DMS 273 (cell line): ENCODE measurements around the gene MFF.
"Not testable (repeated sequence)": the region's sequence is repeated elsewhere in the genome, so short reads cannot be mapped to it uniquely, and the experiment has no call there.

Source experiments
- DNase-seq: peaks from one replicate; lab custom pipeline; 2025; ENCODE audit not compliant: unreplicated experiment; lab: John Stamatoyannopoulos, UW

The MFF gene

DNA sequence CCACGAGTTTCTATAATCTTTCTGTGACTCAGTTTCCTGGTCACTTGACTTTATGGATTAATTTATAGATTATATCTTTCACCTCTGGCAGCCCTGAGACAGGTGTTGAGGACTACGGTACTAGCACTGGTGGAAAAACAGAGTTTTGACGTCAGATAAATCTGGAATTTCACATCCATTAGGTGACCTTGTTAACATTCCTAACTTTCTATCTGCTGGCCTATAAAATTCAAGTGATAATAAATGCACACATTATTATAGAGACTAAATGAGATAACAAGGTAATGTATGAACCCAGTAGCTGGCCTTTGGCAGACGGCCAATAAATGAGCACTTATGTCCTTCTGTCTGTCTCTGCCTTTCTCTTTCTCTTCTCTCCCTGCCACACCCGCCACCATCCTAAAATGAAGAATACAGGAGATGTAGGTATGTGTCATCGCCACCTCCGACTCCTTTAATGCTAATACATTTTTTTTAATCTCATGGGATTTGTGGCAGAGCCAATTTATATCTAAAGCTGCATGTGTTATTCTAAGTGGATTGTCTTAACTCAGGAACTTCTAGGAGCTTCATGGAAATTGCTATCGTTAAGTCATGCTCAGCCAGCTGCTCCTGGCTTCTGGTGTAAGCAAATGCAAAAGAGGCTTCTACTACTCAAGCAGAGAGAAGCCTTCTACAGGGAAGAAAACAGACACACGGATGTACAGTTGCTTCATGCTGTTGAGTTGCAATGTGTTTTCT, 51.8 kb downstream of the MFF start:
- peak; percentile 85 for DNase-seq

DNA sequence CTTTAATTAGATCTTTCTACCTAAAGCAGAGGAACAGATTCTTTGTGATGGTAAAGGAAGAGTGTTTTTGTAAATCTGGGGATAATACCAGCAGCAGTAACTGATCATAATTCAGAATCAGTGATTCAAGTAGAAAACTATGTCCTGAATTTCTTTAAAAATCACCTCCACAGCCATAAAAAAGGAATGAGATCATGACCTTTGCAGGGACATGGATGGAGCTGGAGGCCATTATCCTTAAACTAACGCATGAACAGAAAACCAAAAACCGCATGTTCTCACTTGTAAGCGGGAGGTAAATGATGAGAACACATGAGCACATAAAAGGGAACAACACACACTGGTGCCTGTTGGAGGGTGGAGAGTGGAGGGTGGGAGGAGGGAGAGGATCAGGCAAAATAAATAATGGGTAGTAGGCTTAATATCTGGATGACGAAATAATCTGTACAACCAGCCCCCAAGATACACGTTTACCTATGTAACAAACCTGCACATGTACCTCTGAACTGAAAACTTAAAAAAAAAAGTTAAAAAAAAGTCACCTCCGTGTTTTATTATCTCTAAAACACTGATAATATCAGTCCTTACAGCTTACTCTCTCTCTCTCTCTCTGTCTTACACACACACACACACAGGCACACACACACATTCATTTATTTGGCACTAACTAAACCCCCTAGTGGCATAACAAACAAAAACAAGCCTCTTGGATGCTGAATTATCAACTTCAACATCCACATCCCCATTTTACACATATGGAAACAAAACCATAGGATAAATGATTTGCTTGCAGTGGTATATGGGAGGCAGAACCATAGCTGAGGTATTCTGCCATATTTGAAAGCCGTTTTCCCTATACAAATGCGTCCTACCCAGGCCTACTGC, 52.7 kb downstream of the MFF start:
- DNase-seq, result peak; percentile 33

DNA sequence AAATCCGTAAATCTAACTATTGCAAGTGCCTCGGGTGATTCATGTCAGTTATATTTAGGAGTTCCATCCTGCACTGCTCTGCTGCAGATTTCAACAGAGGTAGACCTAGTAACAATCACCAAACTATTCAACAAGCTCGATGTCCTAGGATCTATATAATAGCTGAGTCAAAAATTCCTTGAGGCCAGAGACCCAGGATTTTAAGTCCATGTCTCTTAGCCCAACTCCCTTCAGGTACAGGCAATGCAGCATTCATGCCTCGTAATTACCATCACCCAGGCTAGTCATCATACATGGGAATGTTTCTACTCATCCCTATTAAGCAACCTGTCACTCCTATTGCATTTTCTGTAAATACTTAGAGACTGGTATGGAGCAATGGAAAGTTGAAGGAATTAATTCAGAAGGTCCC, 53.3 kb downstream of the MFF start:
- no peak for DNase-seq

DNA sequence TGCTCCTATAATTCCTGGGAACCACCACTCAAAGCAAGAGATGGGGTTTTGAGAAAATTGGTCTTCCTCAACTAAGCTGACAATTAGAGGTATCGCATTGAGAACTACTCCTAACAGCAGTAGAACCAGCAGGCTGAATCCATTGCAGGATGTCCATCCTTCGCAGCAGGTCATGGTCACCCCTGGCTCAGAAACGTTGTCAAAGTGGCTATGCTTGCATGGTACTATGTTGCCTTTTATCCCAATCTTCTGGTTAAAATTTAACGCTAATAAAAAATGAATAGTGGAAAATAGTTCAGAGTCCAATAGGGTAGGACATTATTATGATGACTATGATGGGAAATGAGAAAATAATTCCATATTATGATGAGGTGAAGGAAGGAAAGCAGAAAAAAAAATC, 54.0 kb downstream of the MFF start, which contains the start of gene TM4SF20:
TSS of gene TM4SF20 (minus strand) at position 212 of the 400 bp plus-strand sequence. CDS start at position 174, 38 bp downstream.
- DNase-seq, result no peak

DNA sequence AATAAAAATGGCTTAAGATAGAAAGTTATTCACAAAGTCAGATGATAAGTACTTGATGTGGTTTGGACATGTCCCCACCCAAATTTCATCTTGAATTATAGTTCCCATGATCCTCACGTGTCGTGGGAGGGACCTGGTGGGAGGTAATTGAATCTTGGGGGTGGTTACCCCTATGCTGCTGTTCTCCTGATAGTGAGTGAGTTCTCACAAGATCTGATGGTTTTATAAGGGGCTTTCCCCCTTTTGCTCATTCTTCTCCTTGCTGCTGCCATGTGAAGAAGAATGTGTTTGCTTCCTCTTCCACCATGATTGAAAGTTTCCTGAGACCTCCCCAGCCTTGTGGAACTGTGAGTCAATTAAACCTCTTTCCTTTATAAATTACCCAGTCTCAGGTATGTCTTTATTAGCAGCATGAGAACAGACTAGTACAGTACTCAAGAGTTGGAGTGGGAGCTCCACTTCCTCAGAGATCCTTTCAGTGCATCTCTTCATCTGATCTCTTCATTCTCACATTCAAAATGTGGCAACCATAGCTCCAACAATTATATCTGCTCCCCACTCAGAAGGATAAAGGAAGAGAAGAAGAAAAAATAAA, 57.3 kb downstream of the MFF start:
- DNase-seq, result not testable (repeated sequence)

DNA sequence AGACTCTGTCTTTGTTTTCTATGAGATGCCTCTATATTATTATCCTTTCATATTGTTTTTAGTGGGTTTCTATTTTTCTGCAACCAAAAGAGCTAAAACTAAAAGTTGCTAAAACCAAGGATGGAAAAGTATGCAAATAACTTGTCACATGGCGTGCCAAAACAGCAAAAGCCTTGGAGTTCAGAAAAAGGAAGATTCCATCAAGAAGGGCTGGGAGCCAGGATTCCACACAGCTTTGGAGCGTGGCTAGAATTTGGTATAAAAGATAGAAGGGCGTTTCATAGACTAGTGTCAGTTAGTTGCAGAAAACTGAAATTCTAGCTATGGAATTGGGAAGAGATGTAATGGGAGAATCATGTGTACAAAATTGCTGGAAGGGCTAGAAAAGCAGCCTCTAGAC, 58.6 kb downstream of the MFF start:
- no peak for DNase-seq

DNA sequence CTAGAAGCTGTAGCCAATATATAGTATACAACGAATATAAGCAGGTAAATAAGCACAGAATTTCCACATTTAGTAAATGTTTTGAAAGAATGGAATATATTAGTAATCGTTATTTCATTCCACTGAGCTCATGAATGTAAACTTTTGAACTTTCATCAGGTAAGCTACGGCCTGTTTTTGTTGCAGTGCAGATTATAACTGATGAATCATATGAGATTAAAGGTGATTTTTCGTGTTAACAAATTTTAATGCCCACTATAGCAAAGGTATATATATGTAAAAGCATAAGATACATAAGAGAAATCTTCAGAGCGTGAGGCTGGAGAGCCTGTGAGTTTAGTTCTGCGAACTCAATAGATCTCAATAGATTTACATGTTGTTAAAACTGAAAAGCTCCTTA, 61.6 kb downstream of the MFF start:
- DNase-seq, result no peak

DNA sequence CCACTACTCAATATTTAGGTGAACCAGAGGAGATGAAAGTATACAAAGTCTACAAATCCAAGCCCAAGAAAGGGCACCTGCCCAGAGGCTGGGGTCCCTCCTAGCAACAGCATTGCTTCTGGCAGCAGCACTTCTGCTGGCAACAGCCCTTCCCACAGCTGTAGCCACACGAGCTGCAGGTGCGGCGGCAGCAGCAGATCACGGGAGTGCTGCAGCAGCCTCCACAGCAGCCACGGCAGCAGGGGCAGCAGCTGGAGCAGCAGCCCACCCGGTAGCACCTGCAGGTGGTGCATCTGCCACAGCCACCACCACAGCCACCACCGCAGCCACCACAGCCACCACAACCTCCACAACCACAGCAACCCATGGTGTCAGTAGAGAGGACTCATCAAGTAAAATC, 62.5 kb downstream of the MFF start, which contains the start of gene SCYGR1:
TSS of gene SCYGR1 (minus strand) at position 367 of the 400 bp plus-strand sequence. CDS start at position 367, 0 bp downstream.
- DNase-seq, result not testable (repeated sequence)

DNA sequence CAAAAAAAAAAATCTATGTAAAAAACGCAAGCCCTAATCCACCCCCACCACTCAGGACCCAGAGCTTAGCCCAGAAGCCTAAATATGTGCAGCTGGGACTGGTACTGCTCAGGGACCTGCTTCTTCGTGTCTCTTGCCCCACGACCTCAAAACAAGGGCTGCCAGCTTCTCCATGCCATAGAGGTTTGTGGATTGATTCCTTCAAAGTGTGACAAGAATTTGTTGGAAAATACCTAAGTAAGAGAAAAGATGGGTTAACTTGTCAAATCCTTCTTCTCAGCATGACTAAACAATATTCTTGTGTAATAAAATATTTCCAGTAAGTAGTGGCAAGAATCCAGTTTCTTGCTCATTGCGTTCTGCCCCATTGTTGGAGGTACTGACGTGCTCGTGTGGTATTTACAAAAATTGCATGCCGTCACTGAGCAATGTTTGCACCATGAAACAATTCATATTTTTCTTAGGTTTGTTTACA, 63.5 kb downstream of the MFF start:
- DNase-seq, result no peak

DNA sequence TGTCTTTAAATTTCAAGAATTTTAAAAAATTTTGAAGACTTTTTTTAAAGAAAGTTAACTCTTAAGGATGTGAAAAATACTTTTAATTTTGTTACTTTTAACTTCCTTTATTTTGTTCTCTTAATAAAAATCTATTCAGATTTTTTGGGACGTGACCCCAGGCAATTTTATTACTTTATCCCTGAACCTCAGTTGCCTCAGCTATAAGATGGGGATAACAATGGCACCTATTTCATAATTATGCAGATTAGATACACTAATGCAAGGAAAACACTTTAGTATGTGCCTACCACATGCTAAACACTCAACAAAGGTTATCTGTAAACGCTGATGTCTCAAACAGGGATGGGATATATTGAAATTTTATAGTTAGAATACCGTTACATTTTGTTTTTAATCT, 64.2 kb downstream of the MFF start:
- no peak for DNase-seq

DNA sequence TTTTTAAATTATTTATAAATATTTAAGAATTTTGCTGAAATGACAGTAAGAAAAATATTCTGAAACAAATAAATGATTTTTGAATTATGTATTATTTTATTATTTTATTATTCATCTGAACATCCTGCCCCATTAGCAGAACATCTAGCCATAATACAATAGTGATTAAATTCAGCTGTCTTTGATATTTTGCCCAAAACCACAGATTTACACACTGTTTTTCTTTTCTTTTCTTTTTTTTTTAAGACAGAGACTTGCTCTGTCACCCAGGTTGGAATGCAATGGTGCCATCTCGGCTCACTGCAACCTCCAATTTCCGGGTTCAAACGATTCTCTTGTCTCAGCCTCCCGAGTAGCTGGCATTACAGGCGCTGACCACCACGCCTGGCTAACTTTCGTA, 64.6 kb downstream of the MFF start:
- DNase-seq, result no peak

DNA sequence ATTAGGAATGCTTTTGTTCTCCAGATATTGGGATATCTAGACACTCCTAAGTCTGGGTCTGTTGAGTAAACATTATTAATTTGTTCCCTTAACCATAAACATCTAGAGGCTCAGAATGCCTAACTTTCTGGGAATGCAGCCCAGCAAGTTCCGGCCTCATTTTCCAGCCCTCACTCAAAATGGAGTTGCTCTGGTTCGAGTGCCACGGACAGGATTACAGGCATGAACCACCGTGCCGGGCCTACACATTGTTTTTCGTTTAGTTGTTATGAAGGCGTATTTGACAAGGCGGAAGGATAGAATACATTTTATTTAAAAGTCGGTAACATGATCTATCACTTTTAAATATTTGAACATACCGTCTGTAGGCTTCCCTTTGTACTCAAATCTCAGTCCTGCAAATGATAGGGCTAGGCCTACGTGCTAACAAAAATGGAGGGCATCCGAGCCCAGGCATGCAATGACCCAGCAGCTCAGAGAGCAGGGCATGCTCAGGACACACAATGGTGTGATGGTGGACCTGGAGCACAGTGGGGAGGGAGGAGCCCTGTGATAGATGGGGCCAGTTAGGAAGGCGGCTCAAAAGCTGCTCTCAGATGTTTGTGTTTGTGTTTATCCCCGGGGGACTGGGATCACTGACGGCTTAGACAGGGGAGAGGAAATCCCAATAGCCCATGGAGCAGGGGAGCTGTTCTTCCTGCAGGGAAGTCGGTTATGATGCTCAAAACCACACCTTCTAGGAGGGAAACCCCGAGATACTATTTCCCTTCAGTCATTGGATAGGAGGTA, 65.6 kb downstream of the MFF start:
- DNase-seq, result no peak

DNA sequence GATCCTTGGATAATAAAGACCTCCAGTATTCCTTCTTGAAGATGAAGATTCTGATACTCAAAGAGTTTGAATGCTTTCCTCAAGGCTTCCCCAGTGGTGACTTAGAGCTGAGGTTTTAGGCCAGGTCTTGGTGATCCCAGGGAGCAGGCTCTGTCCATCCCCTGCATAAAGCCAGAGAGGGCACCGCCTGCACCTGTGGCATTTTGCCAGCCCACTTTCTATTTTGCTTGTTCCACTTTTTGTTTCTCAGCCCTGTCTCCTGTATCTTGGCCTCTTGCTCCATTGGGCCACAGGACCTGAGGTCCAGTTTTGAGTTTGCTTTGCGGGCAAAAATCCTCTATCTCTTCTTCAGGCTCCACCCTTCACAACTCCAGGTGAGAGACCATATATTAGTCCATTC, 69.3 kb downstream of the MFF start:
- no peak for DNase-seq

DNA sequence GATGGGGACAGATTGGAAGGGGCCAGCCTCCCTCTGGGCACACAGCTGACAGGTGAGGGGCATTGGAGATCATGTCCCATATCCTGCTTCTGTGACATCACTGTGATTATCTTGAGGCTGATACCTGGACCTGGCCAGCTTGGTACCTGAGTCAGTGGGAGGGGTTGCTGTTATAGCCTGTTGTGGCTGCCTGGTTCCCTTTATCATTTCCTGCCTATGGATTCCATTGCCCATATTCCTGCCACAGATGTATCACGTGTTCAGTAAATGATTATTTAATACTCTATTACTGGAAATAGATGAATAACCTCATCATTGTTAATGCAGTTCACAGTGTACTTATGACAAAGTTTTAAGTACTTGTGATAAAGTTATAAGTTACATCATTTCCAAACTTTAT, 70.5 kb downstream of the MFF start:
- no peak for DNase-seq

DNA sequence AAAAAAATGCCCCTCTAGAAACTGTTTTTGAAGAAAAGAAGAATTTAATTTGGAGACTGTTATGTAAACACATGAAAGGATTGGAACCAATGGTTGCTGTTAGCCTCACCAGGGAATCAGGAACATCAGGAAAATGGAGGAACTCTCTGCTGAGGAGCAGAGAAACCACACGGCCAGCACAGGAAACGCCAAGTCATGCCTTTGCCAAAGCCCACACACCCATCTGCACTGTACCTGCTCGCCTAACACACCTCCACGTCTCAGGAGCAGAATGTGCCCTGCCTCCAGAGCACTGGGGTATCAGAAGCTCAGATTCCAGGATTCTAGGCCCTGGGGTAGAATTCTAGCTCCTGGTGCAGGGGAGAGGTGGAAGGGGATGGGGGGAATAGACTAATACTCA, 72.5 kb downstream of the MFF start:
- no peak for DNase-seq

DNA sequence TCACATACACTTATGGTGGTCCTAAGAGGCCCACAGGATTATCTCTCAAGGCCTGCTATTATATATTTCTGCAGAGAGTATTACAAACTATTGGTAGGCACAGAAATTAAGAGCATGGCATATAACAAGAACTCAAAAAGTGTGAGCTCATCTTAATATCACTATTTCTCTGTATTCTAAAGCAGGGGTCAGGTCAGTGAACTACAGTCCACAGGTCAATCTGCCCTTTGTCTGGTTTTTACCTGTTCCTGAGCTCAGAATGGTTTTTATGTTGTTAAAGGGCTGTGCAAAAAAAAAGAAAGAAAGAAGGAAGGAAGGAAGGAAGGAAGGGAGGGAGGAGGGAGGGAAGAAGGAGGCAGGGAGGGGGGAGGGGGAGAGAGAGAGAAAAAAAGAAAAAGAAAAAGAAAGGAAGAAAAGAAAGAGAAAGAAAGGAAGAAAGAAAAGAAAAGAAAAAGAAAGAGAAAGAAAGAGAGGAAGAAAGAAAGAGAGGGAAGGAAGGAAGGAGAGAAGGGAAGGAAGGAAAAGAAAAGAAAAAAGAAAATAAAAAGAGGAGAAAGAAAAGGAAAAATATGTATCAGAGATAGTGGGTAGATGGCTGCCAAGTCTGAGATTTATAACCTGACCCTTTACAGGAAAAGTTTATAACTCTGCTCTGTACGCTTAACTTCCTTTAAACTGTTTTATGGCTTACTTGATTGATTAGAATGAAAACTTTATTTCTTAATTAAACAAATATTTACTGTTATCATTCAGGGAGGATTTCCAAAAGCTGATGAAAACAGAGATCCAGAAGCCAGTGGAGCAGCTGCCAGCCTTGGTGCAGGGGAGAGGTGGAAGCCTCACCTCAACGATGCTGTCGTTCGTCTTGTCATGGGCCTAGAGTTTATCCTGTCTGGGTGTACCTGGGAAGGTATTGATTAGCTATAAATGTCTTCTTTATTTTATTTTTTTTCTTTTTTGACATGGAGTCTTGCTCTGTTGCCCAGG, 73.9 kb downstream of the MFF start:
- DNase-seq, result no peak

DNA sequence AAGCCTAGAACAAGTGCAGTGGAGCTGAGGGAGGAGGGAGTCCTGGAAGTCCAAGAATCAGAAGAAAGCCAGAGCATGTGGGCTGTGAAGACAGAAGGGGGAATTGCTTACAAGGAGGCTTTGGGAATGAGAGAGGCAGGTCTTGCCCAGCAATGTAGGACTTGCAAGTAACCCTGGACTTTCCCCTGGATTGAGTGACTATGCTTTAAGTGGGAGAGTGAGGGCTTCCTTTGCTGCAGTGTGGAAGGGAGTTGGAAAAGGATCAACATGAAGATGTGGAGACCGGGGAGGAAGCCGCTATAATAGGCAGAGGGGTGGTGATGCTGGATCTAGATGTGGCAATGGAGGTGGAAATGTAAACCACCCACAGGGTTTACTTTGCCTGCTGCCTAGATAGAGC, 76.5 kb downstream of the MFF start:
- DNase-seq, result no peak

DNA sequence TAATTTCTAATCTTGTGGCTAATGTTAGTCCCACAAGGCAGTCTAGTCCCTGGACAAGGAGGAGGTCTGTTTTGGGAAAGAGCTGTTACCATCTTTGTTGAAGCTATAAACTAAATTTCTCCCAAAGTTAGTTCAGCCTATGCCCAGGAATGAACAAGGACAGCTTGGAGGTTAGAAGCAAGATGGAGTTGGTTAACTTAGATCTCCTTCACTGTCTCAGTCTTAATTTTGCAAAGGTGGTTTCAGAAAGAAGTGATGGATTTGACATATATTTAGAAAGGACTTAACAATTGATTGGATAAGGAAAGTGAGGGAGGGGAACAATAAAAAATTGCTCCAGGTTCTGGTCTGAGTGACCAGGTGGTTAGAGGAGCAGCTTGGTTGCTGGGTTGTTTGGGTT, 77.3 kb downstream of the MFF start:
- no peak for DNase-seq

DNA sequence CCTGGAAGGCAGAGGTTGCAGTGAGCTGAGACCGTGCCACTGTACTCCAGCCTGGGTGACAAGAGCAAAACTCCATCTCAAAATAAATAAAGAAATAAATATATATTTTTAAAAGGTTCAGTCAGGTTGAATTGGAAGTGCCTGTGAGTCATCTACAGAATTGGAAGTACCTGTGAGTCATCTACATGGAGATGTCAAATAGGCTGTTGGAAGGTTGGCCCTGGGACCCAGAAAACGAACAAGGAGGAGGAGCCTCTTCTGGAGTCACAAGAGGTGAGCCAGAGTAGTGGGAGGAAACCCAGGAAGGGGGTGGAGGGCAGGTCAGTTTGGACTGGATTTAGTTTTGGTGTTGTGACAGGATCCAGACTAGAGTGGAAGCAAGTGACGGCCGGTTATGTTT, 77.9 kb downstream of the MFF start:
- no peak for DNase-seq
